Activated CD8-positive, alpha-beta memory T cell treated with anti-CD3 and anti-CD28 coated beads for 36 hours (primary cell): ENCODE measurements around the gene ZBTB8A. TPM values are rescaled to one million over a fixed set of nuclear protein-coding genes. Genes with fewer than 3 reads are reported as not detected.

Experiments
- CTCF ChIA-PET: fragments of 350-600 bp; sonication (Branson Sonifier 250); formaldehyde crosslinking; loops from one replicate; lab custom pipeline; 2021; ENCODE audit warnings: antibody characterized with exemption; lab: Charles Lee
- POLR2A ChIA-PET: fragments of 350-600 bp; sonication (Branson Sonifier 250); formaldehyde crosslinking; loops from one replicate; lab custom pipeline; 2021; ENCODE audit warnings: antibody characterized with exemption; lab: Charles Lee
- total RNA-seq, 2 experiments: library from RNA; stranded (reverse); gene quantifications; one replicate each; pipeline ENCODE4 v1.2.3, GENCODE V29; 2021

Gene ZBTB8A
- under 1 TPM; 0.17 to 0.27 TPM for total RNA-seq

DNA sequence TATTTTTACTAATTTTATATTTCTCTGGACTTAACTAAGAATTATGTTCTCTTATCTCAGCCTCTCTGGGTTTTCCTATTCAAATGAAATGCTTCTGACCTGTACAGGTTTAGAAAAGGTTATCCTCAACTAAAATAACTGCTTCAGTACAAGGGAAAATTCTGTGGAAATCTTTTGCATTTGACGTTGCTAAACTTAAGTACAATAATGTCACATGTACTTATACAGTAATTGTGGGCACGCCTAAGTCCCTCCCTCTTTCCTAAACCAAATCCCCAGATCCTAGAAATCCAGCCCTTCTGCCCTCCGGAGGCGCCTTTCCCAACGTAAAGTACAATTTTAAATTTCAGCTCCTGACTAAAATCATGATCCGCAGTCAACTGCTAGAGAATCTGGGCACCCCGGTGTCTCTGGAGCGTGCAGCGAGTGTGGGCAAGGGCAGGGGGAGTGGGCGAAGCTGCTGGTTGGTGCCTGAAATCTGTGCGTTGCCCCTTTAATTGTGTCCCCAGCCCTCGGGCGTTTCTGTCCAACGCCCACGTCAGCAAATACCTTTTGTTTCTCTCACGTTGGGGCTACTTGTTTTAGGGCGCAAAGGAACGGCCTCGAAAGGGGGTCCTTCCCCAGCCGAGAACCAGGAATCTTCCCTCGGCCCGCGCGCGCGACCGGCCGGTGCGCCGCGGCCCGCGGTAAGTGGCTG is at the start of gene ZBTB8A:
TSS of gene ZBTB8A (plus strand) at position 541 of the 697 bp plus-strand sequence. CDS start 53,505 bp downstream, outside the sequence.
- ChIA-PET CTCF (interaction anchor here (0.6 kb wide), 1 partner anchor 486 kb away, joined by 5 read pairs; no protein-coding TSS in a partner anchor), POLR2A (no interaction called here)

DNA sequence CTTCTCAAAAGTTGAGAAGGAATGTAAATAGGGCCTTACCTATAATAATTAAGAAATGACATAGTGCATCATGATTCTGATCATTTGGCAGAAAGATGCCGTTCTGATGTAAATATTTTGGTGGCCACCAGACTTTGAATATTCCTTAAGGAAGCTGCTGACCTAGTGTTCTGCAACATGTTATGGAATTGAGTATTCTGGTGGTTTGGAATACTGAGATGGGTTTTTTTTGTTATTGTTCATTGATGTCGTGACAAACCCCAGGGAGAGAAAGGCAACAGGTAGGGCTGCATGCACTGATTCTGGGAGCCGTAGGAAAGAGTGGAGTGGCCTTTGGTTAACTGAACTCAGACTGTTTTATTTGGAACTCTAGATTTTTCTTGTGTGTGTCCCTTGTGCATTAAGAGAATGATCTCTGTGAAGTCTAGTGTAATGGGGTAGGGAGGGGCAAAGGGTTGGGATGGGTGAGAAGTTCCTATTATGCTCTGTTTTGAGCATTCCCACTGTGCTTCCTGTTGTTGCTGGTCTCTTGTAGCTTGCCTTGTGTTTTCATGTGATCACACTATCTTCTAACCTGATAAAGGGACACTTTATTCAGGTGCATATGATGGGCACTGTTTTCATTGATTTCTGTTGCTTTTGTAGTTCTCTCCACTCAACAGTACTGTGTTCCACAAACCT is 49.3 kb upstream of the ZBTB8A start:
- ChIA-PET POLR2A (no interaction called here), CTCF (no interaction called here)

DNA sequence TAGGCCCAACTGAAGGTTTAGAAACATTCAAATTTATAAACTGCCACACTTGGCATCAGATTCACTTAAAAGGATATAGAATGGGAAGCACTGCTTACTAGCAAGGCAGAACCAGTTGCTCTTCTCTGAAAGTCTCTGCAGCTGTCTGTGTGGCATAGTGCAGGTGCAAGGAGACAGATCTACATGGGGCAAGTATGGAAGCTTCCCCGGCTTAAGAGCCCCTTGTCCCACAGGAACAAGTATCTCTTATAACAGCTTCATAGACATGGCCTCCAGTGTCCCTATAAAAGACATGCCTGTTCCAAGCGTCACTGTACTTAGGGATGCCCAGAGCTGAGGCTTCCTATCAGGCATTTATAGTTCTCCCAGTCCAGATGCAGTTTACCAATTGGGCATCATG is 47.8 kb upstream of the ZBTB8A start:
- POLR2A ChIA-PET = no interaction called here
- CTCF ChIA-PET = no interaction called here

DNA sequence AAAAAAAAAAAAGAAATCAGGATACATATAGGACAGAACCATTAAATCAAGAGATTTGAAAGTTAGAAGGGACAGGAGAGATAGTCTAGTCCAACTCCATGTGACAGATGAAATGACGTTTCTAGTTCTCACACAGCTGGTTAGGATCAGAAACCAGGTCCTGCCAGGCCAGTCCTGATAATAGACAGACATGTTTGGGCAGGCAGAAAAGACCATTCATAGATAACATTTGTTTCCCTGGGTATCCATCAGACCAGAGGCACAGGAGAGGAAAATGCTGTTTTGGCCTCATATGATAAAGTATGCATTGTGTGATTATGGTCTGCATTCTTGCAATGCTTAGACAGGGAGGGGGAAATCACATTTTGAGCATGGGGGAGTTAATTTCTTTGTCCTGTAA is 45.0 kb upstream of the ZBTB8A start:
- POLR2A ChIA-PET = no interaction called here
- CTCF ChIA-PET = interaction anchor here (0.6 kb wide), 1 partner anchor 280 kb away, joined by 3 read pairs; no protein-coding TSS in a partner anchor

DNA sequence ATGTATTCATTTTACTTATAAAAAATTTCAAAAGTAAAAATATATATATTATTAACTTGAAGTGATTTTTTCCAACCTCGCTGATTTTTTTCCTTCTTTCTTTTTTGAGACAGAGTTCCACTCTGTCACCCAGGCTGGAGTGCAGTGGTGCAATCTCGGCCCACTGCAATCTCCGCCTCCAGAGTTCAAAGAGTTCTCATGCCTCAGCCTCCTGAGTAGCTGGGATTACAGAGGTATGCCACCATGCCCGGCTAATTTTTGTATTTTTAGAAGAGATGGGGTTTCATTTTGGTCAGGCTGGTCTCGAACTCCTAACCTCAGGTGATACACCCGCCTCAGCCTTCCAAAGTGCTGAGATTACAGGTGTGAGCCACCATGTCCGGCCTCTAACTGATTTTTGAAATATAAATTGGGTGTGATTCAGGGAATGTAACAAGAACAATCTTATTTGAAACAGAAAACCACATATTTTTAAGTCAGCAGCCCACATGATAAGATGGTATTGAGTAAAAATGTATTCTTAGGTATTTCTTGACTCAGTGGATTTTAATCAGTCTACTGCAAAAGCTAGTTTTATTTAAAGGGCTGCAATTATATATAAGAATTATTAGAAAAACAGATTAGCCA is 44.4 kb upstream of the ZBTB8A start:
- ChIA-PET POLR2A (no interaction called here), CTCF (interaction anchor here (1.3 kb wide), 1 partner anchor 25 kb away, joined by 5 read pairs; no protein-coding TSS in a partner anchor)

DNA sequence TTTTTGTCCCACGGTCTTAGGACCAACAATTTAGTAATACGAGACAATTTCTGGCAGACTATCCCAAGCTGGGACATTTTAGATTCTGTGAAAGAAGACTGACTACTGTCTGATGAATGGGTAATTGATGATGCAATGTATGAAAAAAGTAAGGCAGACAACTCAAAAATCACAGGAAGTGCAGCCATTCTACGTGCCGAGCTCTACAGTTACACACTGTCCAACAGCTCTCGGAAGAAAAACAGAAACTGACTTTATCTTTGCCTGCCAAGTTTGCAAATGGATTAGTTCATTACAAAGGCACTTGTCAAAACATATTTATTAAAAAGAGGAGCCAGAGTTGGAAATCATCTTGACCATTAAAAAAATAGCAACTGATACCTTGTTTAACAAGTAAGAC is 43.1 kb upstream of the ZBTB8A start:
- POLR2A ChIA-PET = no interaction called here

DNA sequence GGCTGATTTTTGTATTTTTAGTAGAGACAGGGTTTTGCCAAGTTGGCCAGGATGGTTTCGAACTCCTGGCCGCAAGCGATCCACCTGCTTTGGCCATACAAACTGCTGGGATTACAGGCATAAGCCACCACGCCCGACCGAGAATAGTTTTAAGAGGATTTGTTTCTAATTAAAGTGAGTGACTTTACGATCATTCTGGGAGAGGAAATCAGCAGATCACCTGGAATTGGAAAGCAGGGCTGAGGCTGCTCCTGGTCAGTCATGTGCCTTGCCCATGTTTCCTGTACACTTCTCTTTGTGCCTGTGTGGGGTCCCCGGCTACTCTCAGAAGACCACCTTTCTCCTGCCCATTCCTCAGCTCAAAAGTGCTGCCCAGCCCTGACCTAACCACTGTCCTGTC is 40.5 kb upstream of the ZBTB8A start:
- ChIA-PET POLR2A (no interaction called here), CTCF (no interaction called here)

More for the DNA sequence above, 43.1 kb upstream of the ZBTB8A start:
- CTCF ChIA-PET = interaction anchor here (0.6 kb wide), 1 partner anchor 210 kb away, joined by 6 read pairs; no protein-coding TSS in a partner anchor

DNA sequence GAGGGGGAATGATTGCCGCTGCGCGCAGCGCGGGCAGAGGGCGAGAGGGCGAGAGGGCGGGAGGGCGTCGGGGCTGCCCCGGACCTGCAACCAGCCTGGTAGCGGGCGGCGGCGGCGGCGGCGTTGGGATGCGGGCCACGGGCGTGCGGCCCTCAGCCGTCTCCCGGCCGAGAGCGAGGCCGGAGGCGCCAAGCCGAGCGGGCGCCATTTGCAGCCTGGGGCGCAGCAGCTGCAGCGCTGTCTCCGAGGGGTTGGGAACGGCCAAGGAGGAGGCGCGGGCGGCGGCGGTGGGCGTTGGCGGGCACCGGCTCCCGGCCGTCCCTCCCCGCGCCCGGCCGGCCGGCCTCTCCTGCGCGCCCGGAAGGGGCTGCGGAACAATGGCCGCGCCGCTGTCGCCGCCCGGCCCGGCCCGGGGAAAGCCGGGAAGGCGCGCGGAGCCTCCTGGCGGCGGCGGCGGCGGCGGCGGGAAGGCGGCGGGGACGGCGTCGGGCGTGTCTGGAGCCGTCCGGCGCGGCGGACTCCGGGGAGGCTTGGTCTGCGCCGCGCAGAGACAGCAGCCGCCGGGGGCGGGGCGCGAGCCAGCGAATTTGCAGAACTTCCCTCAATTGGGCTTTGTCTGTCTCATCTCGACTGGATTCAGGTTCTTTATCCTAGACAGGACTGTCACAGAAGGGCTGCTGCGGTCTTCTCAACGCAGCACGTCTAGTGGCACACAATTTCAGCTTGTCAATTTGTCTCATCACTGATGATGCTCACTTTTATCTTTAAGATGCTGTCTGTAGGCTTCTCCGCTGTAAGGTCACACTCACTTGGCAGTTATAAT is 38.6 kb upstream of the ZBTB8A start:
- POLR2A ChIA-PET = no interaction called here
- CTCF ChIA-PET = no interaction called here

DNA sequence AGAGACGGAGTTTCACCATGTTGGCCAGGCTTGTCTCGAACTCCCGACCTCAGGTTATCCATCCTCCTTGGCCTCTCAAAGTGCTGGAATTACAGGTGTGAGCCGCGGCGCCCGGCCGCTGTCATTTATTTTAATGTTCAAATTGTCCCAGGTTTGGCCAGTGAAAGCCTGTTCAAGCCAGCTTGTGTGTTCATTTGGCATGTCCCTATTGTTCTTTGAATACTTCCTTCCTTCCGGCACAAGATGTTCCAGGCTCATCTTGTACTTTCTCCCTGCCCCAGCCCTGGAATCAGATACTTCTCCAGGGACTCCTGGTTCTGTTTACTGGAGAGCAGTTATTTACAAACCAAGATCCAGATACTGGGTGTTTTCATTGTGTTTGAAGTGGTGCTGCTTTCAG is 37.4 kb upstream of the ZBTB8A start:
- CTCF ChIA-PET = no interaction called here
- POLR2A ChIA-PET = interaction anchor here (0.6 kb wide), 1 partner anchor 277 kb away, joined by 4 read pairs; no protein-coding TSS in a partner anchor

DNA sequence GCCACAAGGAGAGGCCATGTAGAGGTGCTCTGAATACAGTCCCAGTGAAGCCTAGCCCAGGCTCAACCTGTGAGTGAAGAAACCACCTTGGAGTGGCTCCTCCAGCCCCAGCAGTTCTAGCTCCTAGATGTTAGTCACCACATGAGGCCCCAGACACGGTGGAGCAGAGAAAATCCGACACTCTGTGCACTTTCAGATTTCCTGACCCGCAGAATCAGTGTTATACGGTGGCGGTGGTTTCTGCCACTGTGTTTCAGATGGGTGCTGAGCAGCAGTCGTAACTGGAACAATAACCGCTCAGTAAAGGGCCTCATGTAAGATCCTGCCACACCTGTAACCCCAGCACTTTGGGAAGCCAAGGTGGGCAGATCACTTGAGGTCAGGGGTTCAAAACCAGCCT is 36.1 kb upstream of the ZBTB8A start:
- ChIA-PET CTCF (no interaction called here), POLR2A (no interaction called here)

DNA sequence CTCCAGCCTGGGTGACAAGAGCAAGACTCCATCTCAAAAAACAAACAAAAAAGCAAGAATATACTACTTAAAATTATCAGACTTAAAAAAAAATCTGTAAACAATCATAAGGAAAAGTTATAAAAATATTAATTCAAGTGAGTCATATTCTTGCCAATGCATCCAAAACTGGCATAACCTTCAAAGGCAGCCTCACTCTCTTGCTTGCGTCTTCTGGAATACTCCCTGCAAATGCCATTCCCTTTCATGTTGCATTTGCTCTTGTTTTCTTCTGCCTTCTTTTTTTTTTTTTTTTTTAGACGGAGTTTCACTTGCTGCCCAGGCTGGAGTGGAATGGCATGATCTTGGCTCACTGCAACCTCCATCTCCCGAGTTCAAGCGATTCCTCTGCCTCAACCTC is 32.2 kb upstream of the ZBTB8A start:
- ChIA-PET CTCF (no interaction called here), POLR2A (no interaction called here)

DNA sequence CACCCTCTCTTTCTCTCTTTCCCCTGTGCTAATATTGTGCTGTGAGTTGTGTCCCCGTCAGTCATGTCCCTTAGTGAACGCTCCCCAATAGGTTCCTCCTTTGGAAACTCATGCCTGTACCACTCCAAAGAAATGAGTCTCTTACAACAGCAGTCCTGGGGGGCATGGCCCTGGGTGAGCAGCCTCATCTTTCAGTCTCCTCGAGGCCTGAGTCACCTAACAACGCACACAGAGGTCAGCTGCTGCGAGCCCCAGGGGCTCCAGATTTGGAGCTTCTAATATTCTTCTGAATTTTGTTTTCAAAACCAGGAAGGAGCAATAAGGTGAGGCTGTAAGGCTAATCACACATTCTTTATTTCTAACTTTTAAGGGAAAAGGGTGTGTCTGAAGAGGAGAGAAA is 30.5 kb upstream of the ZBTB8A start:
- ChIA-PET CTCF (no interaction called here), POLR2A (no interaction called here)

DNA sequence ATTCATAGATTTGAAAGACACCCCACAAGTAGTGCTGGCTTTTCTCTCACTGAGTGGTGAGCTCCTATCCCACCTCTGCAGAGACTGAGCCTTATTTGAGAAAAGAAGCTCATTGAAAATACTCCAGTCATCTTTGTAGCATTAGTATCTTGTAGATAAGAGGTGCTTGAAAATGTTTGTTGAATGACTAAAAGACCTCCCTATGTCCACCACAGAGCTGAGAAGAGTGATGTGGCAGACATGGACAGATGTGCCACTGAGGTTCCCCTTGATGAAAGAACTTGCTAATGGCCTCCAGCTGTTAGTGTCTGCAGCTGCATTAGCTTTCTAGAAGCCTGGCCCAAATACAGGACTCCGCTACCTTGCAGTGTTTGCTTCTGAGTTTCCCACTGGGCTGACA is 29.3 kb upstream of the ZBTB8A start:
- POLR2A ChIA-PET = no interaction called here
- CTCF ChIA-PET = interaction anchor here (1.3 kb wide), 1 partner anchor 11 kb away, joined by 5 read pairs; no protein-coding TSS in a partner anchor

DNA sequence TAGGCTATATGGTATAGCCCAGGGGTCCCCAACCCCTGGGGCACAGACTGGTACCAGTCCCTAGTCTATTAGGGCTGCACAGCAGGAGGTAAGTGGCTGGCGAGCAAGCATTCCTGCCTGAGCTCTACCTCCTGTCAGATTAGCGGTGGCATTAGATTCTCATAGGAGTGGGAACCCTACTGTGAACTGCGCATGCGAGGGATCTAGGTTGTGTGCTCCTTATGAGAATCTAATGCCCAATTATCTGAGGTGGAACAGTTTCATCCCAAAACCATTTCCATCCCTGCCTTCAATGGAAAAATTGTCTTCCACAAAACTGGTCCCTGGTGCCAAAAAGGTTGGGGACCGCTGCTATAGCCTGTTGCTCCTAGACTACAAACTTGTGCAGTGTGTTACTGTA is 22.8 kb upstream of the ZBTB8A start:
- POLR2A ChIA-PET = no interaction called here
- CTCF ChIA-PET = no interaction called here

DNA sequence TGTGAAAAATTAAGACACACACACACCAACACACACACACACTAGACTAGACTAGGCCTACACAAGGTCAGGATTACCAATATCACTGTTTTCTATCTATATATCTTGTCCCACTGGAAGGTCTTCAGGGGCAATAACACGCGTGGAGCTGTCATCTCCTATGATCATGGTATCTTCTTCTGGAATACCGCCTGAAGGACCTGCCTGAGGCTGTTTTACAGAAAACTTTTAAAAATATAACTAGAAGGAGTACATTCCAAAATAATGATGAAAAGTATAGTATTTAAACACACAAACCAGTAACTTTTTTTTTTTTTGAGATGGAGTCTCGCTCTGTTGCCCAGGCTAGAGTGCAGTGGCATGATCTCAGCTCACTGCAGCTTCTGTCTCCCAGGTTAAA is 20.3 kb upstream of the ZBTB8A start:
- ChIA-PET POLR2A (no interaction called here), CTCF (interaction anchor here (4.0 kb wide), 1 partner anchor 254 kb away, joined by 23 read pairs; no protein-coding TSS in a partner anchor)

DNA sequence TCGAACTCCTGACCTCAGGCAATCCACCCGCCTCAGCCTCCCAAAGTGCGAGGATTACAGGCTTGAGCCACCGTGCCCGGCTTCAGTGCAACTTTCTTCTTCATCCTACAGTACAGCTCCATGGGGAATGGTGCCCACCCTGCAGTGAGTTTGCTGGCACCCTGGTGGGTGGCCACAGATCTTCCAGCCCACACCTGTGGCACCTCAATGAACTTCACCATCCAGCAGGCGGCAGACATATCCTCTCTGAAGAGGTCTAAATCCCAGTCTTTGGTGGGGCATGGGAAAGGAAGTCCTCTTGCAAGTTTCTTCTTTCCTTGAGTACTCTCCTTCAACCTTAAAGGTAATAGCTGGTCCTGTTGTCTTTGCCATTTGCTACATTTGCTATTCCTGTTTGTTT is 18.1 kb upstream of the ZBTB8A start:
- CTCF ChIA-PET = interaction anchor here (0.6 to 4.0 kb wide), 17 partner anchors 9 to 468 kb away, joined by 3 to 23 read pairs (median 4); partner anchors contain the start of genes RBBP4, SYNC and ZBTB8OS
- POLR2A ChIA-PET = interaction anchor here (0.5 to 1.3 kb wide), 6 partner anchors 9 to 692 kb away, joined by 3 to 13 read pairs (median 4); partner anchors contain the start of gene RBBP4

DNA sequence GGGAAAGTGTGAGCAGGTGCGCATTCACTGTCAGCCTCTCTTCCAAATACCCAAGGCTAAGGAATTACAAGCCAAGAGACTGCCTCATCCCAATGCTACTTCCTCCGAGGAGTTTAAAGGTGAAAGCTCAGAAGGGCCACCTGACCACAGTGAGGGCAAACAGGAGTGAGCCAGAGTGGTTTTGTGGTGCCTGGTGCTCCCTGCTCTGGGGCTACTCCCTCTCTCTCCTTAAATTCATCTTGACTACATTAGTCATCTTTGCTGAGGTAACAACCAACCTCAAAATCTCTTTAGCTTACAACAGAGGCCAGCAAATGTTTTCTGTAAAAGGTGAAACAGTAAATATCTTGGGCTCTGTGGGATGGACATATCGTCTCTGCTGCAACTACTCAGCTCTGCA is 14.2 kb upstream of the ZBTB8A start:
- POLR2A ChIA-PET = no interaction called here
- CTCF ChIA-PET = interaction anchor here (0.7 kb wide), 1 partner anchor 421 kb away, joined by 4 read pairs; no protein-coding TSS in a partner anchor

DNA sequence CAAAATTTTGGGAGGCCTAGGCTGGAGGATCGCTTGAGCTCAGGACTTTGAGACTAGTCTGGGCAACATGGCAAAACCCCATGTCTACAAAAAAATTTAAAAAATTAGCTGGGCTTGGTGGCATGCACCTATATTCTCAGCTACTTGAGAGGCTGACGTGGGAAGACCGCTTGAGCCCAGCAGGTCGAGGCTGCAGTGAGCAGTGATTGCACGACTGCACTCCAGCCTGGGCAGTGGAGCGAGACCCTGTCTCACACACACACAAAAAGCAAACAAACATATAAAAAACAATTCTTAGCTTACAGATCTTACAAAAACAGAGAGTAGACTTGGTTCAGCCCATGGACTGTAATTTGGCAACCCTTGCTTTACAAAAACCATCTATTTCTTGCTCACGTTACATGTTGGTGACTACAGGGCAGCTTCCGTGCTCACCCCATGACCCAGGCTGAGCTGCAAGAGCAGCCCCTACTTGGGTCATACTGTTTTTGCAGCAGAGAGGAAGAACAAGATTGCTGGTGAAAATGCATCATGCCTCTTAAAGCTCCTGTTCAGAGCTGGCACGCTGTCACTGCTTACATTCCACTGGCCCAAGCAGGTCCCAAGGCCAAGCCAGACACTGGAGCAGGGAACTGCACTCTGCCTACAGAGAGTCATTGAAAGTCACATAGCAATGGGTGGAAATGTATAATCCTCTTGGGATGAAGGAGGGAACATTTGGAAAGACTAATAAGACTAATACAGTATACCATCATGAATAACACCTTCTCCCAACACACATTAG is 13.4 kb upstream of the ZBTB8A start:
- CTCF ChIA-PET = interaction anchor here (0.7 kb wide), 2 partner anchors 420 to 584 kb away, joined by 4 read pairs; no protein-coding TSS in a partner anchor
- POLR2A ChIA-PET = no interaction called here
